Measurements from ENCODE around the gene ITGB6.
"Not testable (repeated sequence)": the region's sequence is repeated elsewhere in the genome, so short reads cannot be mapped to it uniquely, and the experiment has no call there.

ITGB6 gene

GRCh38 chr2:160197587-160197986 lies 2.5 kb downstream of the ITGB6 start:
- Histone ChIP-seq H3K9ac (ENCODE audit: low read length) (no peak overlapping the region), H3K9me3 (ENCODE audit: low read length) (no peaks in the 10 kb centered on the region), H3K4me3 (ENCODE audit: low read depth, low read length, poor library complexity, severe bottlenecking) (no peak overlapping the region), H2AFZ (ENCODE audit: low read length) (no peak overlapping the region), H3K9me2 (ENCODE audit: low read depth, low read length) (no peaks in the 10 kb centered on the region), H3K36me3 (ENCODE audit: insufficient read depth, low read length) (no peaks in the 10 kb centered on the region), H3K27me3 (ENCODE audit: insufficient read depth, low read length) (no peaks in the 10 kb centered on the region), H3K4me1 (ENCODE audit: insufficient read depth, low read length, severe bottlenecking) (no peaks in the 10 kb centered on the region), H3K27ac (ENCODE audit: low read depth, low read length, poor library complexity, severe bottlenecking) (no peak overlapping the region), H3F3A (ENCODE audit: insufficient read depth, low read length) (no peaks in the 10 kb centered on the region), H3K4me2 (ENCODE audit: low read length) (no peak overlapping the region), H3K79me2 (ENCODE audit: insufficient read depth, low read length) (no peaks in the 10 kb centered on the region), H4K20me1 (ENCODE audit: insufficient read depth, low read length) (no peaks in the 10 kb centered on the region)
- TF ChIP-seq CTCF (IDR thresholded peaks at IDR 0.05; ENCODE audit: low read length) (no peak), EZH2 (IDR thresholded peaks at IDR 0.05; ENCODE audit: borderline replicate concordance, low read length) (no peak)

GRCh38 chr2:160194946-160195345 lies 5.1 kb downstream of the ITGB6 start:
- no peak overlapping the region for H3K4me2 ChIP-seq (ENCODE audit: low read length)
- TF ChIP-seq CTCF (IDR thresholded peaks at IDR 0.05; ENCODE audit: low read length) (no peak), EZH2 (IDR thresholded peaks at IDR 0.05; ENCODE audit: borderline replicate concordance, low read length) (no peak)
- no peak overlapping the region for H2AFZ ChIP-seq (ENCODE audit: low read length)
- no peak overlapping the region for H3K4me3 ChIP-seq (ENCODE audit: low read depth, low read length, poor library complexity, severe bottlenecking)
- H3K9me3 ChIP-seq (ENCODE audit: low read length) = no peaks in the 10 kb centered on the region
- H3K27ac ChIP-seq (ENCODE audit: low read depth, low read length, poor library complexity, severe bottlenecking) = no peak overlapping the region
- H3K79me2 ChIP-seq (ENCODE audit: insufficient read depth, low read length) = no peaks in the 10 kb centered on the region
- no peak overlapping the region for H3K9ac ChIP-seq (ENCODE audit: low read length)
- H3K4me1 ChIP-seq (ENCODE audit: insufficient read depth, low read length, severe bottlenecking) = no peaks in the 10 kb centered on the region
- no peaks in the 10 kb centered on the region for H4K20me1 ChIP-seq (ENCODE audit: insufficient read depth, low read length)
- H3F3A ChIP-seq (ENCODE audit: insufficient read depth, low read length) = no peaks in the 10 kb centered on the region
- H3K27me3 ChIP-seq (ENCODE audit: insufficient read depth, low read length) = no peaks in the 10 kb centered on the region
- no peaks in the 10 kb centered on the region for H3K36me3 ChIP-seq (ENCODE audit: insufficient read depth, low read length)
- H3K9me2 ChIP-seq (ENCODE audit: low read depth, low read length) = no peaks in the 10 kb centered on the region

- no peaks in the 10 kb centered on the region for H3K4me1 ChIP-seq (ENCODE audit: insufficient read depth, low read length, severe bottlenecking)
- H3K36me3 ChIP-seq (ENCODE audit: insufficient read depth, low read length) = no peaks in the 10 kb centered on the region
- no peaks in the 10 kb centered on the region for H3K9me3 ChIP-seq (ENCODE audit: low read length)
- no peaks in the 10 kb centered on the region for H3K9me2 ChIP-seq (ENCODE audit: low read depth, low read length)
- no peaks in the 10 kb centered on the region for H3K27me3 ChIP-seq (ENCODE audit: insufficient read depth, low read length)
- TF ChIP-seq EZH2 (IDR thresholded peaks at IDR 0.05; ENCODE audit: borderline replicate concordance, low read length) = no peak
- TF ChIP-seq CTCF (IDR thresholded peaks at IDR 0.05; ENCODE audit: low read length) = no peak
- no peak overlapping the region for H3K9ac ChIP-seq (ENCODE audit: low read length)
- no peaks in the 10 kb centered on the region for H3K79me2 ChIP-seq (ENCODE audit: insufficient read depth, low read length)
- H3K4me3 ChIP-seq (ENCODE audit: low read depth, low read length, poor library complexity, severe bottlenecking) = no peak overlapping the region
- no peak overlapping the region for H2AFZ ChIP-seq (ENCODE audit: low read length)
- H3K27ac ChIP-seq (ENCODE audit: low read depth, low read length, poor library complexity, severe bottlenecking) = no peak overlapping the region
- H3K4me2 ChIP-seq (ENCODE audit: low read length) = no peak overlapping the region
- no peaks in the 10 kb centered on the region for H4K20me1 ChIP-seq (ENCODE audit: insufficient read depth, low read length)
- H3F3A ChIP-seq (ENCODE audit: insufficient read depth, low read length) = no peaks in the 10 kb centered on the region
These were observed 5.7 kb downstream of the ITGB6 start for GRCh38 chr2:160194351-160194750.

- H3F3A ChIP-seq (ENCODE audit: insufficient read depth, low read length); H4K20me1 ChIP-seq (ENCODE audit: insufficient read depth, low read length); H3K27ac ChIP-seq (ENCODE audit: low read depth, low read length, poor library complexity, severe bottlenecking); H3K4me2 ChIP-seq (ENCODE audit: low read length); H3K79me2 ChIP-seq (ENCODE audit: insufficient read depth, low read length); H3K27me3 ChIP-seq (ENCODE audit: insufficient read depth, low read length); H3K9me2 ChIP-seq (ENCODE audit: low read depth, low read length); H3K4me1 ChIP-seq (ENCODE audit: insufficient read depth, low read length, severe bottlenecking); H3K9ac ChIP-seq (ENCODE audit: low read length); H2AFZ ChIP-seq (ENCODE audit: low read length); H3K4me3 ChIP-seq (ENCODE audit: low read depth, low read length, poor library complexity, severe bottlenecking); H3K9me3 ChIP-seq (ENCODE audit: low read length); H3K36me3 ChIP-seq (ENCODE audit: insufficient read depth, low read length): not testable (repeated sequence)
These were observed 18.8 kb downstream of the ITGB6 start for GRCh38 chr2:160181146-160181836.

- H3K36me3 ChIP-seq (ENCODE audit: insufficient read depth, low read length); H3K9me2 ChIP-seq (ENCODE audit: low read depth, low read length); H3K27ac ChIP-seq (ENCODE audit: low read depth, low read length, poor library complexity, severe bottlenecking); H3K79me2 ChIP-seq (ENCODE audit: insufficient read depth, low read length); H3K9me3 ChIP-seq (ENCODE audit: low read length); H3K4me1 ChIP-seq (ENCODE audit: insufficient read depth, low read length, severe bottlenecking); H3K9ac ChIP-seq (ENCODE audit: low read length); H3K4me2 ChIP-seq (ENCODE audit: low read length); H3K27me3 ChIP-seq (ENCODE audit: insufficient read depth, low read length); H2AFZ ChIP-seq (ENCODE audit: low read length); H3F3A ChIP-seq (ENCODE audit: insufficient read depth, low read length); H4K20me1 ChIP-seq (ENCODE audit: insufficient read depth, low read length); H3K4me3 ChIP-seq (ENCODE audit: low read depth, low read length, poor library complexity, severe bottlenecking): not testable (repeated sequence)
These were observed 19.4 kb downstream of the ITGB6 start for GRCh38 chr2:160180690-160181089.

Measured in OCI-LY1 (cell line).